WTC11 (cell line): ENCODE results near the gene MYLK4.

Experiments
- CTCF ChIP-seq: fragments of 200-600 bp; IDR thresholded peaks from 2 replicates; pipeline ENCODE4 v1.8.0; 2022; ENCODE audit warnings: antibody characterized with exemption
- FOXP1 ChIP-seq: sonication (generic); formaldehyde crosslinking; IDR thresholded peaks from 2 replicates; pipeline ENCODE4 v1.8.0; 2022; ENCODE audit warnings: missing genetic modification reagents, mild to moderate bottlenecking, moderate library complexity, borderline replicate concordance
- NFE2L1 ChIP-seq: sonication (generic); formaldehyde crosslinking; IDR thresholded peaks from 2 replicates; pipeline ENCODE4 v1.8.1; 2023; ENCODE audit warnings: missing genetic modification reagents
- TF ChIP-seq, protein P1 (sequence below): fragments of 250-450 bp; sonication (Bioruptor Pico); conservative IDR thresholded peaks from 2 replicates; pipeline ENCODE4 v1.9.0; 2021; ENCODE audit warnings: mild to moderate bottlenecking

DNA sequence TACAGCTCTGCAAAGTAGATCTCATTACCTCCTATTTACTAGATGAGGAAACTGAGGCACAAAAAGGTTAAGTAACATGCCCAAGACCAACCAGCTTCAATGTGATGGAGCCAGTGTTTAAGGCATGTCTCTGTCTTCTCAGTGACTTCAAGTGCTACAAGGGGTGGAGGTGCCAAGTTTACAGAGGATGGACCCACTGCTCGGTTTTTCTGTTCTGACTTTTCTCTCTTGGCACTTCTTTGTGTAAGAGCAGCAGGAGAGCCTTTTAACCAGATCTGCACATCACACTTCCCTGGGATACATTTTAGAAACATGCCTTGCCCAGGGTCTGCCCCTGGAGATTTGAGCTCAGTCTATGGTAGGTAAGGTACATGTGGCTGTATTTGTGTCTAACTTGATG, 24.3 kb upstream of the MYLK4 start:
- TF ChIP-seq CTCF (no peak), FOXP1 (CRISPR knock-in tag) (no peak), NFE2L1 (no peak)
- TF ChIP-seq, protein P1, sequence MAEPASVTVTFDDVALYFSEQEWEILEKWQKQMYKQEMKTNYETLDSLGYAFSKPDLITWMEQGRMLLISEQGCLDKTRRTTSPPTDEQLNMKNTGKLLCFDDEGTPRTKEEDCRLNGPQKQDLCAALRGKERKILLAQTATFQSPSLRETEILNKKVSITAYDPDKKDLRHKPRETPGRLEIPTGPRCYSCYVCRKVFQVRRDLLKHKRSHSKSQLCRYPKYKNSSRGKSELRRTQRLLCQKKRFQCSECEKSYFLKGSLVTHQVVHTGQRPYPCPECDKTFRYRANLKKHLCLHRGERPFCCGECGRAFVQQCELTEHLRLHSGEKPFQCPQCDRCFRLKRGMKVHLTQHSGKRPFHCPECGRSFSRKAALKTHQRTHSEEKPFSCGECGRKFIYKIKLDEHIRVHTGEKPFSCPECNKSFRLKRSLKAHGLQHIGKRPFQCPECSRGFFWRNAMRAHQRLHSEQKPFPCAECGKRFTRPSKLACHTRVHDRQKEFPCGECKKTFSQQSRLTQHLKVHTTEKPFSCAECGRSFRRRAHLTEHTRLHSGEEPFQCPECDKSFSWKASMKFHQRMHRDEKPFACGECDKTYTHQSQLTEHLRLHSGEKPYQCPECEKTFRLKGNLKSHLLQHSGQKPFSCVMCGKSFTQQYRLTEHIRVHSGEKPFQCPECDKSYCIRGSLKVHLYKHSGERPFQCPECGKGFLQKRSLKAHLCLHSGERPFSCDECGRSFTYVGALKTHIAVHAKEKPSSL (CRISPR knock-in tag): no peak
